IMR-90 (cell line): ENCODE results near the gene TJP3. TPM values are rescaled to one million over a fixed set of nuclear protein-coding genes. Genes with fewer than 3 reads are reported as not detected.

Experiments
- ATAC-seq: fragments of 200-7000 bp; cut with Tn5 transposase; 2 replicates; pipeline ENCODE4 v1.9.1; 2020; ENCODE audit warnings: low read depth, mild to moderate bottlenecking, moderate library complexity
- BruUV-seq: library from RNA; stranded (reverse); fragments of 400-500 nt; replicated peaks from 2 replicates; lab custom pipeline; 2021; lab: Mats Ljungman, UMichigan
- CTCF ChIA-PET: fragments of 300-600 bp; formaldehyde crosslinking; extraction: SDS; loops from one replicate; lab custom pipeline; 2021; ENCODE audit warnings: antibody characterized with exemption; lab: Yijun Ruan, JAX
- POLR2A ChIA-PET: fragments of 300-600 bp; sonication (Branson Sonifier 250); formaldehyde crosslinking; loops from one replicate; lab custom pipeline; 2022; ENCODE audit warnings: antibody characterized with exemption; ENCODE audit not compliant: unreplicated experiment; lab: Charles Lee
- DNase-seq: peaks from one replicate; pipeline ENCODE4 v3.0.0; 2013
- H2AFZ ChIP-seq: replicated peaks from 2 replicates; pipeline ENCODE3; 2013; ENCODE audit warnings: low read length, mild to moderate bottlenecking; ENCODE audit not compliant: poor library complexity
- H2AK5ac ChIP-seq: 2 replicates; pipeline ENCODE4 v1.6.1; 2013; ENCODE audit warnings: low read depth, low read length, inconsistent platforms
- H2AK9ac ChIP-seq: replicated peaks from 2 replicates; pipeline ENCODE3; 2013; ENCODE audit warnings: mild to moderate bottlenecking, low read depth, low read length, moderate library complexity; ENCODE audit not compliant: poor library complexity
- H2BK120ac ChIP-seq: 2 replicates; pipeline ENCODE4 v1.6.1; 2013; ENCODE audit warnings: low read depth, low read length, inconsistent platforms
- H2BK15ac ChIP-seq: 3 replicates; pipeline ENCODE4 v1.6.1; 2013; ENCODE audit warnings: low read depth, low read length, inconsistent platforms
- H2BK20ac ChIP-seq: 2 replicates; pipeline ENCODE4 v1.6.1; 2013; ENCODE audit warnings: low read depth, mild to moderate bottlenecking, inconsistent platforms, low read length, moderate library complexity
- H2BK5ac ChIP-seq: 2 replicates; pipeline ENCODE4 v1.6.1; 2013; ENCODE audit warnings: mild to moderate bottlenecking, low read depth, low read length, inconsistent platforms; ENCODE audit not compliant: poor library complexity, severe bottlenecking
- H3K14ac ChIP-seq: replicated peaks from 2 replicates; pipeline ENCODE4 v1.6.1; 2013; ENCODE audit warnings: low read depth, low read length, inconsistent platforms
- H3K18ac ChIP-seq: 2 replicates; pipeline ENCODE4 v1.6.1; 2013; ENCODE audit warnings: low read depth, low read length, control low read depth
- H3K23ac ChIP-seq: 2 replicates; pipeline ENCODE4 v1.6.1; 2013; ENCODE audit warnings: low read depth, low read length, inconsistent platforms
- H3K27ac ChIP-seq: 2 replicates; pipeline ENCODE4 v1.5.1; 2013; ENCODE audit warnings: mild to moderate bottlenecking, control low read depth, low read length; ENCODE audit not compliant: insufficient read depth
- H3K27me3 ChIP-seq: 2 replicates; pipeline ENCODE4 v1.6.1; 2013; ENCODE audit warnings: low read length; ENCODE audit not compliant: control insufficient read depth, insufficient read depth
- H3K36me3 ChIP-seq: 2 replicates; pipeline ENCODE4 v1.6.1; 2013; ENCODE audit warnings: low read length, mixed read lengths; ENCODE audit not compliant: control insufficient read depth, insufficient read depth
- H3K4ac ChIP-seq: 2 replicates; pipeline ENCODE4 v1.6.1; 2013; ENCODE audit warnings: low read depth, low read length, inconsistent platforms
- H3K4me1 ChIP-seq: 2 replicates; pipeline ENCODE4 v1.6.1; 2013; ENCODE audit warnings: low read length, mixed read lengths; ENCODE audit not compliant: control insufficient read depth, insufficient read depth
- H3K4me2 ChIP-seq: 2 replicates; pipeline ENCODE4 v1.6.1; 2013; ENCODE audit warnings: low read depth, mild to moderate bottlenecking, control low read depth, low read length, moderate library complexity
- H3K4me3 ChIP-seq: 2 replicates; pipeline ENCODE4 v1.5.1; 2013; ENCODE audit warnings: low read depth, mild to moderate bottlenecking, control low read depth, low read length, moderate library complexity; ENCODE audit not compliant: insufficient read depth
- H3K56ac ChIP-seq: 2 replicates; pipeline ENCODE4 v1.6.1; 2013; ENCODE audit warnings: low read length, inconsistent platforms; ENCODE audit not compliant: insufficient read depth; ENCODE audit errors: extremely low read depth
- H3K79me1 ChIP-seq, 2 experiments: 2 replicates each; pipeline ENCODE4 v1.6.1; 2013; ENCODE audit warnings: low read length in 2 of 2, inconsistent platforms in 1 of 2, low read depth in 1 of 2
- H3K9ac ChIP-seq: 2 replicates; pipeline ENCODE4 v1.6.1; 2013; ENCODE audit warnings: low read depth, low read length, control low read depth
- H3K9me1 ChIP-seq: 2 replicates; pipeline ENCODE4 v1.6.1; 2013; ENCODE audit warnings: low read length, inconsistent platforms; ENCODE audit not compliant: insufficient read depth
- H3K9me3 ChIP-seq: 2 replicates; pipeline ENCODE4 v1.6.1; 2013; ENCODE audit warnings: low read length; ENCODE audit not compliant: control insufficient read depth, insufficient read depth
- H4K20me1 ChIP-seq: 2 replicates; pipeline ENCODE4 v1.6.1; 2013; ENCODE audit warnings: low read length, inconsistent platforms; ENCODE audit not compliant: insufficient read depth
- H4K5ac ChIP-seq: 2 replicates; pipeline ENCODE4 v1.6.1; 2013; ENCODE audit warnings: mild to moderate bottlenecking, low read depth, low read length, control low read depth
- H4K8ac ChIP-seq, 2 experiments: 2 replicates each; pipeline ENCODE4 v1.6.1; 2013; ENCODE audit warnings: low read depth in 2 of 2, low read length in 2 of 2, control low read depth in 1 of 2, inconsistent platforms in 1 of 2
- H4K91ac ChIP-seq: 2 replicates; pipeline ENCODE4 v1.6.1; 2013; ENCODE audit warnings: low read depth, low read length, inconsistent platforms; ENCODE audit not compliant: insufficient read depth
- BHLHE40 ChIP-seq: fragments of 150-350 bp; IDR thresholded peaks from 2 replicates; pipeline ENCODE4 v1.6.1; 2016; ENCODE audit warnings: mild to moderate bottlenecking, low read depth, low read length
- CEBPB ChIP-seq: IDR thresholded peaks from 2 replicates; pipeline ENCODE4 v1.6.1; 2012; ENCODE audit warnings: low read depth, low read length, improper control_type of control experiment
- CHD1 ChIP-seq: IDR thresholded peaks from 2 replicates; pipeline ENCODE4 v1.6.1; 2012; ENCODE audit warnings: low read depth, low read length, improper control_type of control experiment
- FOS ChIP-seq: fragments of 150-350 bp; IDR thresholded peaks from 2 replicates; pipeline ENCODE4 v1.6.1; 2016; ENCODE audit warnings: low read depth, low read length
- MAFK ChIP-seq: IDR thresholded peaks from 2 replicates; pipeline ENCODE4 v1.6.1; 2012; ENCODE audit warnings: low read depth, low read length, improper control_type of control experiment
- MAZ ChIP-seq: IDR thresholded peaks from 2 replicates; pipeline ENCODE4 v1.6.1; 2012; ENCODE audit warnings: low read depth, mild to moderate bottlenecking, low read length, improper control_type of control experiment, moderate library complexity, borderline replicate concordance
- MXI1 ChIP-seq: IDR thresholded peaks from 2 replicates; pipeline ENCODE4 v1.6.1; 2012; ENCODE audit warnings: low read depth, mild to moderate bottlenecking, low read length, moderate library complexity, borderline replicate concordance
- NFE2L2 ChIP-seq: fragments of 150-350 bp; IDR thresholded peaks from 2 replicates; pipeline ENCODE4 v1.6.1; 2016; ENCODE audit warnings: low read depth, mild to moderate bottlenecking, low read length
- POLR2A ChIP-seq: IDR thresholded peaks from 2 replicates; pipeline ENCODE4 v1.6.1; 2012; ENCODE audit warnings: mild to moderate bottlenecking, low read depth, low read length
- RAD21 ChIP-seq: IDR thresholded peaks from 2 replicates; pipeline ENCODE4 v1.6.1; 2012; ENCODE audit warnings: low read length, improper control_type of control experiment
- RCOR1 ChIP-seq: IDR thresholded peaks from 2 replicates; pipeline ENCODE4 v1.6.1; 2012; ENCODE audit warnings: mild to moderate bottlenecking, low read length, improper control_type of control experiment; ENCODE audit not compliant: insufficient replicate concordance
- RFX5 ChIP-seq: IDR thresholded peaks from 2 replicates; pipeline ENCODE4 v1.8.0; 2012; ENCODE audit warnings: low read depth, mild to moderate bottlenecking, low read length, moderate library complexity
- SMC3 ChIP-seq: fragments of 150-350 bp; IDR thresholded peaks from 2 replicates; pipeline ENCODE4 v1.6.1; 2016; ENCODE audit warnings: low read depth, mild to moderate bottlenecking, antibody characterized with exemption, low read length, moderate library complexity
- WGBS, 2 experiments: methylation state at CpG; one replicate each; pipeline versions ENCODE4 v1.1.5 to v1.1.7; 2013; ENCODE audit warnings: missing lambda C conversion rate in 2 of 2; ENCODE audit not compliant: insufficient read length in 1 of 2; ENCODE audit errors: extremely low coverage in 2 of 2; 5-methylcytosine and 5-hydroxymethylcytosine counted together
- dilution Hi-C: fragments of 300-500 bp; cut with HindIII; formaldehyde crosslinking; loops from one replicate; pipeline ENCODE4 v1.14.3; 2018; ENCODE audit warnings: low sequenced_read_pairs; ENCODE audit not compliant: unreplicated experiment
- in situ Hi-C: fragments of 300-500 bp; cut with MboI; formaldehyde crosslinking; loops from 3 replicates; pipeline ENCODE4 v1.14.3; 2019; ENCODE audit warnings: low sequenced_read_pairs, inconsistent platforms, mixed read lengths
- intact Hi-C: fragments of 100-400 bp; cut with micrococcal nuclease; formaldehyde crosslinking; loops from 2 replicates; pipeline ENCODE4 v1.10.0; 2022
- polyA plus RNA-seq, 3 experiments: library from polyadenylated mRNA; depleted of rRNA; stranded (reverse); fragments of >200 nt; gene quantifications; 2 replicates each; pipeline ENCODE4 v1.2.3, GENCODE V29; 2012; ENCODE audit warnings: low replicate concordance in 1 of 3
- total RNA-seq: library from RNA; depleted of rRNA; stranded (reverse); fragments of >200 nt; gene quantifications from 2 replicates; pipeline ENCODE4 v1.2.3, GENCODE V29; 2012
- TF ChIP-seq, protein P1 (sequence below): fragments of 150-350 bp; IDR thresholded peaks from 2 replicates; pipeline ENCODE4 v1.6.1; 2017; ENCODE audit warnings: mild to moderate bottlenecking, antibody characterized with exemption, low read length, low read depth
- TF ChIP-seq, protein P2 (sequence below): conservative IDR thresholded peaks from 2 replicates; pipeline ENCODE4 v1.5.1; 2012; ENCODE audit warnings: mild to moderate bottlenecking, low read depth, low read length, improper control_type of control experiment
- TF ChIP-seq, protein P3 (sequence below): fragments of 150-350 bp; IDR thresholded peaks from 2 replicates; pipeline ENCODE4 v1.6.1; 2016; ENCODE audit warnings: low read depth, mild to moderate bottlenecking, low read length, moderate library complexity, borderline replicate concordance

Gene TJP3
- total and polyA plus RNA-seq, 2 of the 4 experiments (the other 2 are of a cell fraction): not detected

DNA sequence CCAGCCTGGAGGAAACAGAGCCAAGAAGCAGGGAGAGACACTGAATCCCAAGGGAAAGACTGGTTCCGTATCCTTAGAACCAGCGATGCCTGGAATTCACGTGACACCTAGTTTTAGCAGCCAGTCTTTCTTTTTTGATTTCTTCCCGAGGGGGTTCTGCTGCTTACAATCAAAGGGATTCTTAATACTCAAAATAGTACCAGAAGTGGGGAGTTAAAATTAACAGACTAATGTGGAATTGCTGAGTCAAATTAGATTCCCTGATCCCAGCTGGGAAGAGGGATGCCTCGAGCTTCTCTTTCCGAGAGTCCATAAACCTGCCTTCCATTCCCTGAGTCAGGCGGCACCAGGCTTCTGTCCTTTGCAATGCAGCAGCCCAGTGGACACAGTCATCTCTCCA is 82.8 kb downstream of the TJP3 start:
- no CpG with 5 or more reads among the region's 7 CpGs for WGBS, 2 experiments
- dilution Hi-C loops: no loop called here

More for the DNA sequence above, 82.8 kb downstream of the TJP3 start:
- Histone ChIP-seq H3K18ac (no peak overlapping the region), H4K91ac (no peak overlapping the region), H2AFZ (no peak overlapping the region), H2AK9ac (no peak overlapping the region), H3K9me3 (peaks cover 8% of the 10 kb centered on the region), H3K4me2 (no peak overlapping the region), H3K14ac (no peak overlapping the region), H3K9ac (no peak overlapping the region), H3K23ac (no peak overlapping the region), H2AK5ac (no peak overlapping the region), H3K4ac (no peak overlapping the region), H2BK15ac (no peak overlapping the region), H4K5ac (no peak overlapping the region), H3K36me3 (no peaks in the 10 kb centered on the region), H3K9me1 (no peaks in the 10 kb centered on the region), H3K27me3 (peaks cover 15% of the 10 kb centered on the region), H3K27ac (no peak overlapping the region), H3K79me1 (no peaks in the 10 kb centered on the region), H3K4me3 (no peak overlapping the region), H2BK120ac (no peak overlapping the region), H2BK5ac (no peak overlapping the region), H2BK20ac (no peak overlapping the region), H3K4me1 (no peaks in the 10 kb centered on the region), H3K56ac (no peak overlapping the region), H4K20me1 (no peaks in the 10 kb centered on the region), H4K8ac (no peak overlapping the region)
- TF ChIP-seq RCOR1 (no peak), RFX5 (no peak), BHLHE40 (no peak), MXI1 (no peak), SMC3 (no peak), NFE2L2 (no peak), CEBPB (no peak), CHD1 (no peak), POLR2A (no peak), FOS (no peak), MAZ (no peak), RAD21 (no peak), MAFK (no peak)
- TF ChIP-seq, protein P1, sequence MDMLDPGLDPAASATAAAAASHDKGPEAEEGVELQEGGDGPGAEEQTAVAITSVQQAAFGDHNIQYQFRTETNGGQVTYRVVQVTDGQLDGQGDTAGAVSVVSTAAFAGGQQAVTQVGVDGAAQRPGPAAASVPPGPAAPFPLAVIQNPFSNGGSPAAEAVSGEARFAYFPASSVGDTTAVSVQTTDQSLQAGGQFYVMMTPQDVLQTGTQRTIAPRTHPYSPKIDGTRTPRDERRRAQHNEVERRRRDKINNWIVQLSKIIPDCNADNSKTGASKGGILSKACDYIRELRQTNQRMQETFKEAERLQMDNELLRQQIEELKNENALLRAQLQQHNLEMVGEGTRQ: no peak
- TF ChIP-seq, protein P2, sequence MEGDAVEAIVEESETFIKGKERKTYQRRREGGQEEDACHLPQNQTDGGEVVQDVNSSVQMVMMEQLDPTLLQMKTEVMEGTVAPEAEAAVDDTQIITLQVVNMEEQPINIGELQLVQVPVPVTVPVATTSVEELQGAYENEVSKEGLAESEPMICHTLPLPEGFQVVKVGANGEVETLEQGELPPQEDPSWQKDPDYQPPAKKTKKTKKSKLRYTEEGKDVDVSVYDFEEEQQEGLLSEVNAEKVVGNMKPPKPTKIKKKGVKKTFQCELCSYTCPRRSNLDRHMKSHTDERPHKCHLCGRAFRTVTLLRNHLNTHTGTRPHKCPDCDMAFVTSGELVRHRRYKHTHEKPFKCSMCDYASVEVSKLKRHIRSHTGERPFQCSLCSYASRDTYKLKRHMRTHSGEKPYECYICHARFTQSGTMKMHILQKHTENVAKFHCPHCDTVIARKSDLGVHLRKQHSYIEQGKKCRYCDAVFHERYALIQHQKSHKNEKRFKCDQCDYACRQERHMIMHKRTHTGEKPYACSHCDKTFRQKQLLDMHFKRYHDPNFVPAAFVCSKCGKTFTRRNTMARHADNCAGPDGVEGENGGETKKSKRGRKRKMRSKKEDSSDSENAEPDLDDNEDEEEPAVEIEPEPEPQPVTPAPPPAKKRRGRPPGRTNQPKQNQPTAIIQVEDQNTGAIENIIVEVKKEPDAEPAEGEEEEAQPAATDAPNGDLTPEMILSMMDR: no peak
- TF ChIP-seq, protein P3, sequence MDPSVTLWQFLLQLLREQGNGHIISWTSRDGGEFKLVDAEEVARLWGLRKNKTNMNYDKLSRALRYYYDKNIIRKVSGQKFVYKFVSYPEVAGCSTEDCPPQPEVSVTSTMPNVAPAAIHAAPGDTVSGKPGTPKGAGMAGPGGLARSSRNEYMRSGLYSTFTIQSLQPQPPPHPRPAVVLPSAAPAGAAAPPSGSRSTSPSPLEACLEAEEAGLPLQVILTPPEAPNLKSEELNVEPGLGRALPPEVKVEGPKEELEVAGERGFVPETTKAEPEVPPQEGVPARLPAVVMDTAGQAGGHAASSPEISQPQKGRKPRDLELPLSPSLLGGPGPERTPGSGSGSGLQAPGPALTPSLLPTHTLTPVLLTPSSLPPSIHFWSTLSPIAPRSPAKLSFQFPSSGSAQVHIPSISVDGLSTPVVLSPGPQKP: no peak
- ATAC-seq: no peak
- BruUV-seq: no TSS peak
- intact Hi-C loops: no loop called here
- in situ Hi-C loops: no loop called here
- POLR2A ChIA-PET: no interaction called here
- CTCF ChIA-PET: no interaction called here
- DNase-seq: no peak
